Heart left ventricle (tissue), 16 donors: ENCODE results near the gene CDHR3. TPM values are rescaled to one million over a fixed set of nuclear protein-coding genes. Genes with fewer than 3 reads are reported as not detected.

Experiments
- ATAC-seq, 4 donors: fragments of 200-7000 bp; cut with Tn5 transposase; one replicate each; pipeline ENCODE4 v1.9.1; 2020 to 2022; ENCODE audit warnings: moderate library complexity in 4 of 4, mild to moderate bottlenecking in 3 of 4, moderate number of reproducible peaks in 1 of 4
- DNase-seq, 5 donors: peaks; one replicate each; pipeline ENCODE4 v3.0.0-alpha.2; 2020
- H3K27ac ChIP-seq, 12 donors: fragments of 200-600 bp; sonication (generic) in 4 of 12; one replicate each; pipeline versions ENCODE4 v1.5.0 to v1.8.0; 2016 to 2022; ENCODE audit warnings: mild to moderate bottlenecking in 2 of 12
- H3K27me3 ChIP-seq, 9 donors: fragments of 200-600 bp; sonication (generic) in 2 of 9; one replicate each; pipeline versions ENCODE4 v1.5.1 to v1.8.0; 2016 to 2022; ENCODE audit warnings: mild to moderate bottlenecking in 3 of 9
- H3K36me3 ChIP-seq, 9 donors: fragments of 200-600 bp; sonication (generic) in 2 of 9; one replicate each; pipeline versions ENCODE4 v1.5.0 to v1.8.0; 2018 to 2022; ENCODE audit warnings: mild to moderate bottlenecking in 2 of 9
- H3K4me1 ChIP-seq, 12 donors: fragments of 200-600 bp; sonication (generic) in 4 of 12; one replicate each; pipeline versions ENCODE4 v1.5.0 to v1.8.0; 2016 to 2022; ENCODE audit warnings: mild to moderate bottlenecking in 3 of 12
- H3K4me3 ChIP-seq, 12 donors: fragments of 200-600 bp; sonication (generic) in 4 of 12; one replicate each; pipeline versions ENCODE4 v1.5.0 to v1.8.0; 2017 to 2022; ENCODE audit warnings: mild to moderate bottlenecking in 9 of 12, moderate library complexity in 4 of 12
- H3K9me3 ChIP-seq, 12 donors: fragments of 200-600 bp; sonication (generic) in 4 of 12; one replicate each; pipeline versions ENCODE4 v1.5.0 to v1.8.0; 2016 to 2022; ENCODE audit warnings: mild to moderate bottlenecking in 1 of 12
- POLR2A ChIP-seq, 2 donors: fragments of 450-650 bp; IDR thresholded peaks; one replicate each; pipeline ENCODE4 v1.6.1; 2017; ENCODE audit warnings: antibody characterized with exemption in 2 of 2, mild to moderate bottlenecking in 2 of 2, moderate library complexity in 2 of 2
- WGBS, 4 donors: extraction: QIAGEN DNeasy Blood & Tissue Kit in 2 of 4; methylation state at CpG; one replicate each; pipeline versions ENCODE4 v1.1.5 to v1.1.7; 2013 to 2018; 5-methylcytosine and 5-hydroxymethylcytosine counted together
- intact Hi-C, 10 donors: fragments of 100-400 bp; cut with DNase I; formaldehyde crosslinking; loops; one replicate each; pipeline versions ENCODE4 v1.11.1 to v1.14.2; 2022
- polyA plus RNA-seq, 2 donors: library from polyadenylated mRNA; stranded (reverse); fragments of 200-250 nt; gene quantifications; one replicate each; pipeline ENCODE4 v1.2.3, GENCODE V29; 2013
- total RNA-seq, 9 donors: library from RNA; depleted of rRNA in 2 of 9; stranded (reverse); fragments of >200 nt in 2 of 9; fragmentation: NEBNext Ultra II Directional in 3 of 9; extraction: Animal tissue kit (Norgen Biotek cat#: 25700) in 3 of 9; gene quantifications; one replicate each; pipeline versions ENCODE4 v1.1.0 to v1.2.4, GENCODE V29; 2016 to 2023
- TF ChIP-seq, protein P1 (sequence below), 12 donors: fragments of 200-600 bp; sonication (generic) in 4 of 12; IDR thresholded peaks; one replicate each; pipeline versions ENCODE4 v1.5.0 to v1.8.0; 2018 to 2022; ENCODE audit warnings: antibody characterized with exemption in 12 of 12, mild to moderate bottlenecking in 5 of 12
- donor health status: ischemic (EF 13 %, LVEDD 7.1; RV severe dilation, severe dysfunction).
- donor health status: healthy with polysubstance abuse.
- donor health status: DM: no; HTN: yes; CAD: no.
- donor health status: DM: no; HTN: no; CAD: no.
- donor health status: ischemic (EF 25% LVEDD 6.9; RV normal size, moderate dysfunction).
- donor health status: ischemic (EF 25% LVEDD 5.7; RV mildly dilated, moderate dysfunction).
- donor health status: healthy.
- donor health status: DM: yes; HTN: yes; CAD: no.
- donor health status: ischemic (EF 35%, LVEDD 5.7; RV mildly dilated, moderate dysfunction).
- donor health status: nonischemic (EF 11% LVEDD 7.7; RV severe dilation, severe dysfunction).
- donor health status: DM: yes; HTN: yes; CAD: no.
- donor health status: PGD.
- donor health status: ischemic (EF 29% LVEDD 5.4; RV normal size, mild dysfunction).
- donor health status: nonischemic (EF 23%, LVEDD 6.1; RV moderate dilation, normal function).

Gene CDHR3
- total and polyA plus RNA-seq, 11 donors: 0.60 to 6.1 (median 1.4) TPM

DNA sequence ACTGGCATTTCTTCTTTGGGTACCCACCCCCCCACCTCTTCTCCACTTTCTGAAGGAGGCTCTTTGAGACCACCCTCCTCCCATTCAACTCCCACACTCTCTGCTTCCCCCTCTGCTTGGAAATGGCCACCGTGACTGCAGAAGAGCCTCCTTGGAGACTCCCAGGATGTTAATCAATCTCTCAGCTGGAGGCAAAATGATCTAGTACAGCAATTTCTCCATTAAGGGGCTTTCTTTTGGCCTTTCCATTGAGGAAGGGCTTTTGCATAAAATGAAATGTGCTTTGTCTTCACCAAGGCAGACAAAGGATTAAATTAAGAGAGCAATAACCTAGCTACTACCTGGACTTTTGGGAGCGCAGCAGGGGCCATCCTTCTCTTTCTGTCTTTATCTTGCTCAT is 26.1 kb downstream of the CDHR3 start:
- intact Hi-C loops: no loop called here
- Histone ChIP-seq H3K9me3 (no peaks in the 10 kb centered on the region), H3K27me3 (no peaks in the 10 kb centered on the region), H3K4me1 (peaks cover 0 to 10% (median 0%) of the 10 kb centered on the region in 12 donors), H3K4me3 (no peak overlapping the region), H3K36me3 (no peaks in the 10 kb centered on the region), H3K27ac (no peak overlapping the region)
- WGBS, 4 donors: 61 to 92% (median 73%) methylated on average over 2 of the region's 2 CpGs
- no peak for DNase-seq
- no peak for ATAC-seq
- TF ChIP-seq, protein P1, sequence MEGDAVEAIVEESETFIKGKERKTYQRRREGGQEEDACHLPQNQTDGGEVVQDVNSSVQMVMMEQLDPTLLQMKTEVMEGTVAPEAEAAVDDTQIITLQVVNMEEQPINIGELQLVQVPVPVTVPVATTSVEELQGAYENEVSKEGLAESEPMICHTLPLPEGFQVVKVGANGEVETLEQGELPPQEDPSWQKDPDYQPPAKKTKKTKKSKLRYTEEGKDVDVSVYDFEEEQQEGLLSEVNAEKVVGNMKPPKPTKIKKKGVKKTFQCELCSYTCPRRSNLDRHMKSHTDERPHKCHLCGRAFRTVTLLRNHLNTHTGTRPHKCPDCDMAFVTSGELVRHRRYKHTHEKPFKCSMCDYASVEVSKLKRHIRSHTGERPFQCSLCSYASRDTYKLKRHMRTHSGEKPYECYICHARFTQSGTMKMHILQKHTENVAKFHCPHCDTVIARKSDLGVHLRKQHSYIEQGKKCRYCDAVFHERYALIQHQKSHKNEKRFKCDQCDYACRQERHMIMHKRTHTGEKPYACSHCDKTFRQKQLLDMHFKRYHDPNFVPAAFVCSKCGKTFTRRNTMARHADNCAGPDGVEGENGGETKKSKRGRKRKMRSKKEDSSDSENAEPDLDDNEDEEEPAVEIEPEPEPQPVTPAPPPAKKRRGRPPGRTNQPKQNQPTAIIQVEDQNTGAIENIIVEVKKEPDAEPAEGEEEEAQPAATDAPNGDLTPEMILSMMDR (IDR thresholded peaks at IDR 0.05): no peak
- no peak for TF ChIP-seq POLR2A (IDR thresholded peaks at IDR 0.05)

DNA sequence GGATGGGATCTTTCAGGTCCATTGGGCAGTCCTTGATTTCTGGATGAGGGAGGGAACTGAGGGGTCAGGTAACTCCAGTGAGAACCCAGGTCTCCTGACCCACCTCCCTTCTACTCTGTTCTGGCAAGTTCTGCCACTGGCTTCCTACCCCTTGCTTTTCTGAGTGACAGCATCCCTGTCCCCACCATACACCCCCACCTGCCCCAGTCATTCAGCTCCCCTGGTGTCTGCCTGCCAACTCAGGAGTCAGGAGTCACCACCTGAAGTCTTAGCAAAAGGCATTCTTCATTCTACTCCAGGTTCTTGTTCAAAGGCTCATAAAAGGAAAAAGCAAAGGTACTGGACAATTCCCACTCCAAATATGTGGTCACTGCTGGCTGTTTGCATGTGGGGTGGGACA is 26.6 kb downstream of the CDHR3 start:
- no peak for ATAC-seq
- intact Hi-C loops: loop anchor here in 1 of 10 donors (5.0 kb wide), 1 partner anchor 42 kb away; no protein-coding TSS in a partner anchor
- no peaks in the 10 kb centered on the region for H3K36me3 ChIP-seq
- no peak overlapping the region for H3K27ac ChIP-seq
- no peaks in the 10 kb centered on the region for H3K27me3 ChIP-seq
- no peak for DNase-seq
- H3K4me1 ChIP-seq: peaks cover 0 to 10% (median 0%) of the 10 kb centered on the region in 12 donors
- no peak overlapping the region for H3K4me3 ChIP-seq
- TF ChIP-seq, protein P1 (IDR thresholded peaks at IDR 0.05): no peak
- no peak for TF ChIP-seq POLR2A (IDR thresholded peaks at IDR 0.05)
- H3K9me3 ChIP-seq: no peaks in the 10 kb centered on the region

DNA sequence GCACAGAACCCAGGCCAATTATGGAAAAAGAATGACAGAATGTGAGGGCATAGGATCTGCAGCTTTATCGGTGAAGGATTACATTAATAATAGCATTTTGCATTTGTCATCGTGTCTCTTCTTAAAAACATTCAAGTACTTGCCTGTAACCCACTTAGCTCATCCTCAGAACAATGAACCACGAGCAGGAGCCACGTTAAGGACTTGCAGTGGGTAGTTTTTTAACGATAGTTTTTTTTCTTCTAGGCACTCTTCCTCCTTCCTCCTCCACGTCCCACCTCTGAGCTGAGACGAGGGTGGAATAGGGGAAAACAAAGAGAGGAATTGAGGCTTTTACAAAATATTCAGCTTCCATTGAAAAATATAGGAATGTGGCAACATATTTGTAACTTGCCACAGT is 27.1 kb downstream of the CDHR3 start:
- TF ChIP-seq POLR2A (IDR thresholded peaks at IDR 0.05): no peak
- TF ChIP-seq, protein P1 (IDR thresholded peaks at IDR 0.05): no peak
- intact Hi-C loops: loop anchor here in 1 of 10 donors (5.0 kb wide), 1 partner anchor 43 kb away; no protein-coding TSS in a partner anchor
- Histone ChIP-seq H3K27ac (no peak overlapping the region), H3K27me3 (no peaks in the 10 kb centered on the region), H3K9me3 (no peaks in the 10 kb centered on the region), H3K36me3 (no peaks in the 10 kb centered on the region), H3K4me3 (no peak overlapping the region), H3K4me1 (peaks cover 0 to 10% (median 0%) of the 10 kb centered on the region in 12 donors)
- WGBS, 4 donors: 68 to 75% (median 71%) methylated on average over 7 of the region's 7 CpGs
- no peak for DNase-seq
- ATAC-seq: no peak

DNA sequence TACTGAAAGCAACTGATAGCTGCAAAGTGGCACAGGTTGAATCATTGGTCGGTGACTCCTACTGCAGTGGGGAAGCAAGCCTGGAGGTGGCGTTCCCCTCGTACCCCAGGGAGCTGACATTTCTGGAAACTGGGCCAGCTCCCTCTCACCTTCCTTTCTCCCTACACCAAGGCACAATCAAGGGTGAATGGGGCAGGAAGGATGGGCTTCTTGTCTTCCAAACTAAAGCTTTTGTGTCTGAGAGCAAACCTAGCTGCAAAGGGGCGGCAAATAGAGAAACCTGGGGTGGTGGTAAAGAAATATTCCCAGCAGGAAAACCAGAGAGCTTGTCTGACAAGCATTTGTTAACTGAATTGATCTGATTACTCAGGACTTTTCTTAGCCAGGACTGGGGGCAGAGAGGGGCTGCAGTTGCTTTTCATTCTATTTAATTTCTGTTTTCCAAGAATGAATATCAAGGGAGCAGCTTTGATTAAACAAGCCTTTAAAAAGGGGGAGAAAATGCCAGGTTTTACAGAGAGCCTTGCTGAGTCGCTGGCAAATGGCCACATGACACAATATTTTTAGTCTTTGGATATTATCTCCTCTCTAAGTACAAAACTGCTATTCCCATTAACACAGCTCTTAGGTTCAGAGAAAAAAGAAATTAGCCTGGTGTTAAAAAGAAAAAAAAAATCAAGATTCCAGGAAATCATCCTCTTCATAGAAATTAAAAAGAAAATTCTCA is 27.8 kb downstream of the CDHR3 start:
- Histone ChIP-seq H3K9me3 (no peaks in the 10 kb centered on the region), H3K36me3 (no peaks in the 10 kb centered on the region), H3K27ac (no peak overlapping the region), H3K4me1 (peaks cover 0 to 10% (median 0%) of the 10 kb centered on the region in 12 donors), H3K27me3 (no peaks in the 10 kb centered on the region), H3K4me3 (no peak overlapping the region)
- TF ChIP-seq, protein P1 (IDR thresholded peaks at IDR 0.05): no peak
- no peak for TF ChIP-seq POLR2A (IDR thresholded peaks at IDR 0.05)
- ATAC-seq (no peak), DNase-seq (peak in 3 of 5 donors; percentile 24 to 43 (median 27))
- intact Hi-C loops: loop anchor here in 1 of 10 donors (5.0 kb wide), 1 partner anchor 44 kb away; no protein-coding TSS in a partner anchor
- WGBS, 4 donors: 40 to 54% (median 47%) methylated on average over 5 of the region's 5 CpGs
